Activated T-helper 9 cell treated with anti-CD3 and anti-CD28 coated beads, Interleukin-2, amount 50 U/mL, for 16 hours (primary cell): ENCODE data around the gene PIF1.

ENCODE experiments used
- DNase-seq: peaks from one replicate; pipeline ENCODE4 v3.0.0-alpha.2; 2020; ENCODE audit warnings: low read depth

Gene PIF1, protein sequence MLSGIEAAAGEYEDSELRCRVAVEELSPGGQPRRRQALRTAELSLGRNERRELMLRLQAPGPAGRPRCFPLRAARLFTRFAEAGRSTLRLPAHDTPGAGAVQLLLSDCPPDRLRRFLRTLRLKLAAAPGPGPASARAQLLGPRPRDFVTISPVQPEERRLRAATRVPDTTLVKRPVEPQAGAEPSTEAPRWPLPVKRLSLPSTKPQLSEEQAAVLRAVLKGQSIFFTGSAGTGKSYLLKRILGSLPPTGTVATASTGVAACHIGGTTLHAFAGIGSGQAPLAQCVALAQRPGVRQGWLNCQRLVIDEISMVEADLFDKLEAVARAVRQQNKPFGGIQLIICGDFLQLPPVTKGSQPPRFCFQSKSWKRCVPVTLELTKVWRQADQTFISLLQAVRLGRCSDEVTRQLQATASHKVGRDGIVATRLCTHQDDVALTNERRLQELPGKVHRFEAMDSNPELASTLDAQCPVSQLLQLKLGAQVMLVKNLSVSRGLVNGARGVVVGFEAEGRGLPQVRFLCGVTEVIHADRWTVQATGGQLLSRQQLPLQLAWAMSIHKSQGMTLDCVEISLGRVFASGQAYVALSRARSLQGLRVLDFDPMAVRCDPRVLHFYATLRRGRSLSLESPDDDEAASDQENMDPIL

GRCh38 chr15:64825431-64826294, at the start of gene PIF1:
Gene PIF1 (minus strand): TSS chr15:64825647. CDS start chr15:64824335, 1,312 bp downstream.
- DNase-seq = peak; percentile 72

DNA sequence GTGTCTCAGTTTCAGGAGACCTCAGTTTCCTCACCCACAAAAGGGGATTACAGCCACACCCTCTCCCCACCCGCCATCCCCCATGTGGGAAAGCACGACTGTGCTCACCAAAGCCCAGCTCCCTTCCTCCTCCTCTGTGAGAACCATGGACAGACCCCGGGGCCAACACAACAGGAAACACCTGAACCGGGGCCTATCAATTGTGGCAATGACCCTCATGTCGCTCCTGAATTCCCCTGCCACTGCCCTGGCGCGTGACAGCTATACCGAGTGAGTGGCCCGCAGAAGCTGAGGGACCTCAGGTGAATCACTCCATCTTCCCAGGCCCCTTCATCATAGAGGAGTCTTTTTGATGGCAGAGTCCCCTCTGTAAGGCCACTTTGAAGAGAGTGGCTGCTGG, 44.9 kb upstream of the PIF1 start:
- no peak for DNase-seq

DNA sequence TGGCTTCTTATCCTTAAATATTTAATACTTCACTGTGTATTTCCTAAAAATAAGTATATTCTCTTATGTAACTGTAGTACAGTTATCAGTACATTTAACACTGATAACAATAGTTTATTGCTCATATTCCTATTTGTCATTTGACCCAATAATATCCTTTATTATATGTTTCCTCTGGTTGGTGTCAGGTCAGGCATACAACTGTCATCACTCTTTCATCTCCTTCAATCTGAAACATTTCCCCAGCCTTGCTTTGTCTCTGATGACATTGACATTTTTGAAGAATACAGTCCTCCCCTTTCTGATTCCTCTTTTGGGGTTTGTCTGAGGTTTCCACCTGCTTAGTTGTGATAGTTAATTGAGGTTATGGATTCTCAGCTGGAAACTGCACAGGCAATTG, 44.1 kb upstream of the PIF1 start:
- DNase-seq = no peak

- no peak for DNase-seq
These were observed 40.6 kb upstream of the PIF1 start for GRCh38 chr15:64865998-64866520.

DNA sequence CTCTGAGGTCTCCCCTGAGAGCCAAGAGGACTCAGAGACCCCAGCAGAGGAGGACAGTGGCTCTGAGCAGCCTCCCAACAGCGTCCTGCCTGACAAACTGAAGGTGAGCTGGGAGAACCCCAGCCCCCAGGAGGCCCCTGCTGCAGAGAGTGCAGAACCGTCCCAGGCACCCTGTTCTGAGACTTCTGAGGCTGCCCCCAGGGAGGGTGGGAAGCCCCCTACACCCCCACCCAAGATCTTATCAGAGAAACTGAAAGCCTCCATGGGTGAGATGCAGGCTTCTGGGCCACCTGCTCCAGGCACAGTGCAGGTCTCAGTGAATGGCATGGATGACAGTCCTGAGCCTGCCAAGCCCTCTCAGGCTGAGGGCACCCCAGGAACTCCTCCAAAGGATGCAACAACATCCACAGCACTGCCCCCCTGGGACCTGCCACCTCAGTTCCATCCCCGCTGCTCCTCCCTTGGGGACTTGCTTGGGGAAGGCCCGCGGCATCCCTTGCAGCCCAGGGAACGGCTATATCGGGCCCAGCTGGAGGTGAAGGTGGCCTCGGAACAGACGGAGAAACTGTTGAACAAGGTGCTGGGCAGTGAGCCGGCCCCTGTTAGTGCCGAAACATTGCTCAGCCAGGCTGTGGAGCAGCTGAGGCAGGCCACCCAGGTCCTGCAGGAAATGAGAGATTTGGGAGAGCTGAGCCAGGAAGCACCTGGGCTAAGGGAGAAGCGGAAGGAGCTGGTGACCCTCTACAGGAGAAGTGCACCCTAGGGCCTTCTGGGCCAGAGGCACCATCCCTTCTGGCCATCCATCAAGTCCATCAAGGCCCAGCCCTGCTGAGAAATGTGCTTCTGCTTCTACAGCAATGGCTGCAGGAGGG, 39.9 kb upstream of the PIF1 start:
- no peak for DNase-seq

- no peak for DNase-seq
These were observed 38.6 kb upstream of the PIF1 start for GRCh38 chr15:64864068-64864467.

DNA sequence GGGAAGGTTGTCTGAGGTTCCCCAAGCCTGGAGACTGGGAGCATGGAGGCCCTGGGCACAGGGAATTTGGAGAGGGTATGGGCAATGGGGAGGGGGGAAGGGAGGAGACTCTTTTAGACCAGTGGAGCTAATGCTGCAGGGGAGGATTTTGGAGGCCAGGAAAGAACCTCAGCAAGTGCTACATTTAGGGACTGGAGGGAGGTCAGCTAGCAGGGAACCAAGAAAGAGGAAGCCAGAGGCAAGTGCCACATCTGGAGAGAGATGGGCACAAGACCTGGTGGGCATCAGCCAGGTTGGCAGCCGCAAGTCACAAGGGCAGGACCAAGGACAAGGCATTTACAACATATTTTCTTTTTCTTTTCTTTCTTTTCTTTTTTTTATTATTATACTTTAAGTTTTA, 37.0 kb upstream of the PIF1 start:
- no peak for DNase-seq

DNA sequence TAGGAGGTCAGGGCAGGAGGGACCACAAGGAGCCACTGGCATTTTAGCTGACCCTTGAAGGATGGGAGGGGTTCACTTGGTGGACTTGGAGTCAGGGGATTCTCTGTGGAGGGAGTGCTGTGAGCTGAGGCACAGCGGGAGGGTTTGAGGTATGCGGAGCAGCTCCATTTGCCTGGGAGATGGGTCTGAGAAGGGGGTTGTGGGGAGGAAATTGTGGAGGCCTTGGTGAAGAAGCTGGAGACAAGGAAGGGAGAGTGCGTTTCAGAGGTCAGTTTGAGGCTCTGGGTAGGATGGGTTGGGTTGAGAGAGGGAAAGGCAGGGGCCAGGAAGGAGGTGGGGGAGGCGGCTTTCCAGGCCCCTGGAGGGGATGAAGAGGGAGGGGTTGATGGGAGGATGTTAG, 36.5 kb upstream of the PIF1 start:
- no peak for DNase-seq

GRCh38 chr15:64861331-64861730, 35.9 kb upstream of the PIF1 start:
- no peak for DNase-seq

DNA sequence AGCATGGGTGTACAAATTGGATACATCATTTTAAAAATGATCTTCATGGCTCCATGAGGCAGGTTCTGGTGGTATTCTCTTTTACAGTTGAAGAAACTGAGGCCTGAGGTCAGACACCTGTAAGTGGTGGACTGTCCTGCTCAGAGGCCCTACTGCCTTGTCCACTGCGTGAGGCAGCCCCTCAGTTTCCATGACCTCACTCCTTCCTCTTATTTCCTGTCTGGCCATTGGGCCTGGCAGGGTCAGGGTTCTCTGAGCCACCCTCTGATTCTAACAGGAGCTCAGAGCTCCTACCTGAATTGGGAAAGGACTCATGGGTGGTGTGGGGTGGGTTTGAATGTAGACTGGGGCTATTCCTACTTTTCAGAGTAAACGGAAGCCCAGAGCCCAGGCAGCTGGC, 33.8 kb upstream of the PIF1 start:
- DNase-seq = no peak

DNA sequence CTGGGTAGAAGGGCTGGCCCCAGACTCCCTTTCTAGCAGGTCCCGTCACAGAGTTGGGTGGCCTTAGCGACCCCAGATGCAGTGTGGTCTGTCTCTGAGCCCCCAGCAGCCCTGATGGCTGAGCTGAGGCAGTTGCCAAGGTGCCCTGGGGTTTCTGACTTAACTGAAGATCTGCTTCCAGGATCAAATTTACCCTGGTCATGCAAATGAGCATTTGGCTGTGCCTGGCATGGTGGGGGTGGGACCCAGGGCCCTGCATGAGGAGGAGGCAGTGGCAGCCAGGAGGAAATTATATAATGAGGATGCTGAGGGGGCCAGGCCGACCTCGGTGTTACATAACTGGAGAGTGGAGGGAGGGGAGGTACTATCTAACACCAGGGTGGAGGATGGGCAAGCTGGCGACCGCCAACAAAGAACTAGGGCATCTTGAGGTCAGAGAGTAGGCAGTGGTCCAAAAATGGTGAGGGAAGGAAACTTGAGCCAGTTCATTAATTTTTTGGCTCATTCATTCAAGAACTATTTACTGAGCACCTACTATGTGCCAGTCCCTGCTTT, 32.7 kb upstream of the PIF1 start:
- no peak for DNase-seq

DNA sequence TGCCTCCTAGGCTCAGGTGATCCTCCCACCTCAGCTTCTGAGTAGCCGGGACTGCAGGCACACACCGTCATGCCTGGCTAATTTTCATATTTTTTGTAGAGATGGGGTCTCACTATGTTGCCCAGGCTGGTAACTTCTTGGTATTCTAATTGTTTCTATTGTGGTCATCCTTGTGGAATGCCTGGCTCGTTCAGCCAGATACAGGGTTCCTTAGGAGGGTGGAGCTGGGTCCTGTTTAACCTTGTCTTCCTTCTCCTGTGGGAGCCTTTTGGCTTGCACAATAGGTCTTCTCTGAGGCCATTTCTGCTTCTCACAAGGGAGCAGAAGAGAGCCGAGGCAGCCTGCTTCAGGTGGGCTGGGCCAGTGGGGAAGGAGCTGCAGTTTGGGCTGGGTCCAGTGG, 32.0 kb upstream of the PIF1 start:
- DNase-seq = no peak

GRCh38 chr15:64856429-64857145, 31.1 kb upstream of the PIF1 start:
- no peak for DNase-seq

DNA sequence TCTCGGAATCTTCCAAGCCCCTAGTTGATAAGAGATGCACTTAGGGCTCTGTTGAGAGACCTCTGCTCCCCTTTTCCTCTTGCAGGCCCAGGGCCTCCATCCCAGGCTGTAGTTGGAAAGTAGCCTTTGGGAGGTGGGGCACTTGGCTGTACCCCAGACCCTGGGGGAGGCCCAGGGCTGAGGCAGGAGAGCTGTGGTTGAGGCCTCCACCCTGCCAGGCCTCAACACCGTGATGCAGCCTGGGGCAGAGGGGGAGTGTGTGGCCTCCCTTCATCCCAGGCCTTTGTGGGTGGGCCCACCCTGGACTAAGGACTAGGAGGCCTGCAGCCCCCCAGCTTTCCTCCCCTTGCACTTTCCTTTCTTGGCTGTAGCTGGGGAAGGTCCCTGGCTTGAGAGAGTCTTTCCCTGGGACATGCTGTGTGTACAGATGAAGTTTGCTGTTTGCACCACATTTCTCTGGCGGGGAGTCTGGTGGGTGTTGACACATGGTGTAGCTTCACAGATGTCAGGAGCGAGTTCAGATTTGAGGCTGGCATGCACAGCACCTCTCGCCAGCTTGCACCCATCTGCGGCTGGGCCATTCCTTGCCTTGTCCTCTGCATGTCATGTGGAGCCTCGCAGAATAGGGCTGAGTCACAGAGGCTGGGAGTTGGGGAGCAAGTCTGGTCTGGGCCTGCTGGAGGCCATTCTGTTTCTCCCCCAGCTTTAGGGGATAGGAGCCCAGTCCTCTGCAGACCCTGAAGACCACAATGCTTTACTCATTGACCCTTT, 29.9 kb upstream of the PIF1 start:
- no peak for DNase-seq

GRCh38 chr15:64854526-64854925, 29.1 kb upstream of the PIF1 start:
- DNase-seq = no peak

DNA sequence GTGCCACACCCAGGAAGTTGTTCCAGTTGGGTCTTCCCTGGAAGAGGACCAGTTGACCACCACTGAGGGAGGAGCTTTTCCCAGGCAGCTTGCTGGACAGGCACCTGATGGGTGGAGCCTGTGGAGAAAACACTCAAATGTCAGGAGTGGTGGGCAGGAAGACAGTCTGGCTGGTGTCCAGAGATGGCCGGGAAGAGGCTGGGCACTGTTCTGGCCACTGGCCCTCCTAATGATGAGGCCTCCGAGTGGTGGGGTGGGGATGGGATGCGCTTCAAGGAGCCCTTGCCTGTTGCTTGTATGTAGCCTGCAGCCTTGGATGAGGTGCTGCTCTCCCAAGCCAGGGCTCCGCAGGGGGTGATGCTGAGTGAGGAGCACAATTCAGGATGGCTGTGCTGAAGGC, 28.6 kb upstream of the PIF1 start:
- DNase-seq = no peak

DNA sequence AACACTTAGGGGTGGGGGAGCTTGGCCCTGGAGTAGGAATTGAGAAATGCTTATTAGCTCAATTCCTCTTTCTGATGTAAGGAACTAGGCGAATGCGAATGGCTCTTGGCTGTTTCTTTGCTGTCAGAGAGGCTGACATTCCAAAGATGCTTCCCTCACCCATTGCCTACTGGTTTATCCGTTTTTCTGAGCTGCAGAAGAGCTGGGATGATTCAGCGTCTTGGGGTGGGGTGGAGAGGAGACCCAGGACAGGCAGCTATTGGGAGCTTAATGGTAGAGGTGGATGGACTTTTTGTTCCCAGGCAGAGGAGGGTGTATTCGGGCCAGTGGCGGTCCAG, 26.0 kb upstream of the PIF1 start:
- no peak for DNase-seq

DNA sequence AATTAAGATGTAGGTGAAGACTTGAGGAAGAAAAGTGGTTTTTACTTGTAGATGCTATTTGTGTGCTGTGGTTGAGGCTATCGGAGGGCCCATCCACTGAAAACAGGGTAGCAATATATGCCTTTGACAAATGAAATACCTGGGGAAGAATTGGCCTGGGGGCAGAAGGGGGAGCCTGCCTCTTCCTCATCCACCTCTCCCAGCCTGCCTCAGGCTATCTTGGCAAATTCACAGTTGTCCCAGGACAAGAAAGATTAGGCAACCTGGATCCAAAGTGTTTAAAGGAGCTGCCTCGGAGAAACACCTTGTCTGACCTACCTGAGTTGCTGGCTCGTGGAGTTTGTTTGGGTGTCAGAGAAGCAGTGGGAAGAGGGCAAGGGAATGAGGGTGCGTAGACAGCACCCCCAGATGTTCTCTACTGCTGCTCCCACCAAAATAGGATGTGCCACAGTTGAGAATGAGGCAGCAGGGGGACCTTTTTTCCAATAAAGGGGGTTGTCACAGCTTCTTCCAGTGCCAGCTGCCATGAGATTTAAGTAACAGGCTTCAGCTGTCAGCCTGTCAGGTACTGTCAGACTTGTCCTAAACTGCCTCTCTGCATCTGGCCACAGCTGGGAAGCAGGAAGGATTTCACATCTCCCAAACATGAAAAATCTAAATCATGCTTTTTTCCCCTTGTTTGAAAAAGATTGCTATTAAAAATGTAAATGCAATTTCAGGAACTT, 25.5 kb upstream of the PIF1 start:
- DNase-seq = no peak
